CD4-positive, alpha-beta T cell (primary cell): ENCODE data around the gene ARHGAP26. TPM values are rescaled to one million over a fixed set of nuclear protein-coding genes. Genes with fewer than 3 reads are reported as not detected.

ENCODE experiments used
- ATAC-seq: fragments of 200-7000 bp; cut with Tn5 transposase; one replicate; pipeline ENCODE4 v1.10.0; 2022; ENCODE audit warnings: mild to moderate bottlenecking; ENCODE audit not compliant: poor library complexity
- CTCF ChIA-PET: fragments of 350-600 bp; sonication (Branson Sonifier 250); formaldehyde crosslinking; loops from one replicate; lab custom pipeline; 2021; ENCODE audit warnings: antibody characterized with exemption, inconsistent platforms; lab: Charles Lee
- POLR2A ChIA-PET: fragments of 350-600 bp; sonication (Branson Sonifier 250); formaldehyde crosslinking; loops from one replicate; lab custom pipeline; 2021; ENCODE audit warnings: antibody characterized with exemption, inconsistent platforms; lab: Charles Lee
- DNase-seq, 14 experiments: peaks; one replicate each; pipeline ENCODE4 v3.0.0-alpha.2; 2013 to 2020; ENCODE audit warnings: mixed read lengths in 2 of 14
- H3K27ac ChIP-seq, 2 donors: one replicate each; pipeline versions ENCODE4 v1.5.1 to v1.7.0; 2013; ENCODE audit warnings: low read length in 2 of 2, low read depth in 1 of 2, mild to moderate bottlenecking in 1 of 2
- H3K27me3 ChIP-seq, 2 experiments: 1 replicate in 1 of 2; 2 replicates in 1 of 2; pipeline versions ENCODE4 v1.6.1 to v1.7.0; 2013; ENCODE audit warnings: low read length in 2 of 2, control low read depth in 1 of 2, mild to moderate bottlenecking in 1 of 2, moderate library complexity in 1 of 2; ENCODE audit not compliant: insufficient read depth in 2 of 2, control insufficient read depth in 1 of 2
- H3K36me3 ChIP-seq: one replicate; pipeline ENCODE4 v1.6.1; 2013; ENCODE audit warnings: low read length, control low read depth; ENCODE audit not compliant: insufficient read depth
- H3K4me1 ChIP-seq: one replicate; pipeline ENCODE4 v1.6.1; 2013; ENCODE audit warnings: low read length, control low read depth; ENCODE audit not compliant: insufficient read depth
- H3K4me3 ChIP-seq: one replicate; pipeline ENCODE4 v1.5.1; 2013; ENCODE audit warnings: mild to moderate bottlenecking, low read length, moderate library complexity
- H3K9me3 ChIP-seq, 2 experiments: 1 replicate in 1 of 2; 2 replicates in 1 of 2; pipeline versions ENCODE4 v1.6.1 to v1.7.0; 2013; ENCODE audit warnings: low read length in 2 of 2, mild to moderate bottlenecking in 2 of 2, control low read depth in 1 of 2, moderate library complexity in 1 of 2; ENCODE audit not compliant: control insufficient read depth in 1 of 2, insufficient read depth in 1 of 2
- H3K27ac Mint-ChIP-seq: one replicate; pipeline ENCODE4 v1.8.0; 2020; ENCODE audit warnings: mixed read lengths
- H3K27me3 Mint-ChIP-seq: one replicate; pipeline ENCODE4 v1.8.0; 2021; ENCODE audit warnings: mixed read lengths
- H3K36me3 Mint-ChIP-seq: one replicate; pipeline ENCODE4 v1.8.0; 2021; ENCODE audit warnings: low read depth, mixed read lengths
- H3K4me1 Mint-ChIP-seq: one replicate; pipeline ENCODE4 v1.8.0; 2021; ENCODE audit warnings: low read depth, mixed read lengths
- H3K4me3 Mint-ChIP-seq: one replicate; pipeline ENCODE4 v1.8.0; 2020; ENCODE audit warnings: mild to moderate bottlenecking, mixed read lengths
- H3K9me3 Mint-ChIP-seq: one replicate; pipeline ENCODE4 v1.8.0; 2020; ENCODE audit warnings: mixed read lengths
- intact Hi-C, 2 experiments: fragments of 100-400 bp; cut with DNase I in 1 of 2; cut with micrococcal nuclease in 1 of 2; formaldehyde crosslinking; loops; one replicate each; pipeline versions ENCODE4 v1.15.1 to v1.9.0; 2023 to 2025; cut with DNase I, micrococcal nuclease
- total RNA-seq, 174 experiments: library from RNA in 2 of 174; stranded (reverse) in 2 of 174; gene quantifications; one replicate each; pipeline ENCODE4 v1.2.3 and lab custom pipeline; 2021 to 2026
- TF ChIP-seq, protein P1 (sequence below): fragments of 200-600 bp; IDR thresholded peaks from one replicate; pipeline ENCODE4 v1.8.0; 2022; ENCODE audit warnings: antibody characterized with exemption, mild to moderate bottlenecking

The ARHGAP26 gene
- total RNA-seq, 2 experiments from 2014 or later = 24.9 to 27.3 TPM

DNA sequence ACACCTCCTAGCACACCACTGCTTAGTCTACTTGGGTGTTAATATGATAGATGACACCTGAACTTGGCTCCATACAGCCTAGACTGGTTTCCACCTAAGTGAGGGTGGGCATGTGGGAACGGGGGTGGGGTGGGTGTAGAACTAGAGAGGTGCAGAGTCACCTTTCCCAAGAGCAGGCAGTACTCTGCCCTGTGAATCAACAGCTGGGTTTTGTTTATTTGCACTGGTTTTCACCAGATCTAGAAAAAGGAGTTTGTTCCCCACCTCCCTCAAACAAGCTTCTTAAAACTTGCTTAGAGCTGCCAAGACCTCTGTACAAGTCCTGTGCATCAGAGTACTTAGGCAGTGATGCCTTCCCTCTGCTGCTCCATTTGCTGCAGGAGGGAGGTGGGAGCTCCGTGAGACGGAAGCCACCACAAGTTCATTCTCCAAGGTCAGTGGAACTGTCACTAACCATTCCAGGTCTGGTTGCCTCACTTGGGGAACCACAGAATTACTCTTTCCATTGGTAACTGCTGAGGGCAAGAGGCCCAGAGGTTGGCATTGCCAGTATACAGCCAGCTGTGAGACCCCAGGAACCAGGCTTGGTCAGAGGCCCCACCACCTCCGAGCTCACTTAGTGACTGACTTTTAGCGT is 469.8 kb downstream of the ARHGAP26 start:
- Histone ChIP-seq H3K27me3 (no peaks in the 10 kb centered on the region), H3K4me1 (no peaks in the 10 kb centered on the region), H3K36me3 (no peaks in the 10 kb centered on the region), H3K4me3 (no peak overlapping the region), H3K27ac (no peak overlapping the region), H3K9me3 (no peaks in the 10 kb centered on the region)
- H3K27me3 Mint-ChIP-seq = no peaks in the 10 kb centered on the region
- no peaks in the 10 kb centered on the region for H3K9me3 Mint-ChIP-seq
- TF ChIP-seq, protein P1, sequence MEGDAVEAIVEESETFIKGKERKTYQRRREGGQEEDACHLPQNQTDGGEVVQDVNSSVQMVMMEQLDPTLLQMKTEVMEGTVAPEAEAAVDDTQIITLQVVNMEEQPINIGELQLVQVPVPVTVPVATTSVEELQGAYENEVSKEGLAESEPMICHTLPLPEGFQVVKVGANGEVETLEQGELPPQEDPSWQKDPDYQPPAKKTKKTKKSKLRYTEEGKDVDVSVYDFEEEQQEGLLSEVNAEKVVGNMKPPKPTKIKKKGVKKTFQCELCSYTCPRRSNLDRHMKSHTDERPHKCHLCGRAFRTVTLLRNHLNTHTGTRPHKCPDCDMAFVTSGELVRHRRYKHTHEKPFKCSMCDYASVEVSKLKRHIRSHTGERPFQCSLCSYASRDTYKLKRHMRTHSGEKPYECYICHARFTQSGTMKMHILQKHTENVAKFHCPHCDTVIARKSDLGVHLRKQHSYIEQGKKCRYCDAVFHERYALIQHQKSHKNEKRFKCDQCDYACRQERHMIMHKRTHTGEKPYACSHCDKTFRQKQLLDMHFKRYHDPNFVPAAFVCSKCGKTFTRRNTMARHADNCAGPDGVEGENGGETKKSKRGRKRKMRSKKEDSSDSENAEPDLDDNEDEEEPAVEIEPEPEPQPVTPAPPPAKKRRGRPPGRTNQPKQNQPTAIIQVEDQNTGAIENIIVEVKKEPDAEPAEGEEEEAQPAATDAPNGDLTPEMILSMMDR = no peak
- POLR2A ChIA-PET = no interaction called here
- DNase-seq = no peak
- CTCF ChIA-PET = no interaction called here
- ATAC-seq = no peak
- intact Hi-C loops = loop anchor here in 1 of 2 experiments (10.0 kb wide), 1 partner anchor 955 kb away; no protein-coding TSS in a partner anchor
- no peak overlapping the region for H3K27ac Mint-ChIP-seq
- H3K4me3 Mint-ChIP-seq = no peak overlapping the region
- H3K36me3 Mint-ChIP-seq = no peaks in the 10 kb centered on the region
- H3K4me1 Mint-ChIP-seq = no peaks in the 10 kb centered on the region

DNA sequence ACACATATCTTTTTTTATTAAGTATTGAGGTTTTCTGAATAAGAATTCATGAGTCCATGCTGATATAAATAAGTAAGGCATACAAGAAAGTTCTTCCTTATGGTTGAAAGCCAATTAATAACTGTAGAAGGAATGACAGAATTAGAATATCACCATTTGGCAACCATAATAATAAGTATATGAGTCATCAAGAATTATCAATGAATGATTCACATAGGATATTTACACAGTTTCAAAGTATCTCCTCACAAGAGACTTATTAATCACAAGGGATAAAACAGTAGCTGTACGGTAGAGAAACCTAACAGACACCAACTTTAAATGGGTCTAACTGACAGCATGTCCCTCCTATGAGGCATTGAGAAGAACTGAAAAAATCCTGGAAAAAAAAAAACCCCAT is 471.7 kb downstream of the ARHGAP26 start:
- H3K27me3 ChIP-seq = no peaks in the 10 kb centered on the region
- no peaks in the 10 kb centered on the region for H3K9me3 ChIP-seq
- no peak overlapping the region for H3K4me3 Mint-ChIP-seq
- no peak overlapping the region for H3K4me3 ChIP-seq
- H3K27me3 Mint-ChIP-seq = no peaks in the 10 kb centered on the region
- no peaks in the 10 kb centered on the region for H3K36me3 Mint-ChIP-seq
- H3K4me1 Mint-ChIP-seq = no peaks in the 10 kb centered on the region
- no peaks in the 10 kb centered on the region for H3K4me1 ChIP-seq
- ChIA-PET CTCF (interaction anchor here (0.6 kb wide), 1 partner anchor 22 kb away, joined by 3 read pairs; no protein-coding TSS in a partner anchor), POLR2A (no interaction called here)
- H3K27ac Mint-ChIP-seq = no peak overlapping the region
- no peaks in the 10 kb centered on the region for H3K36me3 ChIP-seq
- H3K27ac ChIP-seq = no peak overlapping the region
- no peak for ATAC-seq
- intact Hi-C loops = no loop called here
- no peak for DNase-seq
- no peaks in the 10 kb centered on the region for H3K9me3 Mint-ChIP-seq
- TF ChIP-seq, protein P1 = no peak

DNA sequence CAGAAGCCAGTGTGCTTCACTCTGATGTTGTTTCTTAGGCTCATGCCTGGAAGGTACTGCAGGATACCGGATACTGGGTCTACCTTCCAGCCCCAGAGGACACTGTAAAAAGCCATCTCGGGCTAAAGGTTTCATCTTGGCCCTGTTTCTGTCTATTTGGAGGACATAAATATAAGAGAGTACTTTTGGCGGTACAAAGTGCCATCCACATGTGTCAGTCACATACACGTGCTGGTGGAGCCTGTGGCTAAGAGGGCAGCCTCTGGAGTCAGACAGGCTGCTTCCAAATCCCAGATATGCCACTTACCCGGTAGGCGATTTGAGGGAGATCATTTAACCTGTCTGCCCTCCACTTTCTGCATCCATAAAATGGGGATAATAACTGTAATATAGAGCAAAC is 472.9 kb downstream of the ARHGAP26 start:
- no peaks in the 10 kb centered on the region for H3K9me3 ChIP-seq
- DNase-seq = no peak
- TF ChIP-seq, protein P1 = no peak
- no peaks in the 10 kb centered on the region for H3K4me1 Mint-ChIP-seq
- ChIA-PET POLR2A (no interaction called here), CTCF (no interaction called here)
- H3K4me3 ChIP-seq = no peak overlapping the region
- no peak for ATAC-seq
- intact Hi-C loops = no loop called here
- H3K36me3 Mint-ChIP-seq = no peaks in the 10 kb centered on the region
- H3K9me3 Mint-ChIP-seq = no peaks in the 10 kb centered on the region
- H3K36me3 ChIP-seq = no peaks in the 10 kb centered on the region
- H3K27me3 ChIP-seq = no peaks in the 10 kb centered on the region
- no peak overlapping the region for H3K4me3 Mint-ChIP-seq
- H3K27ac ChIP-seq = no peak overlapping the region
- H3K27me3 Mint-ChIP-seq = no peaks in the 10 kb centered on the region
- no peak overlapping the region for H3K27ac Mint-ChIP-seq
- H3K4me1 ChIP-seq = no peaks in the 10 kb centered on the region
